Spleen (tissue), 11 donors: ENCODE results near the gene HIC2. TPM values are rescaled to one million over a fixed set of nuclear protein-coding genes. Genes with fewer than 3 reads are reported as not detected.
"Not testable (repeated sequence)": the region's sequence is repeated elsewhere in the genome, so short reads cannot be mapped to it uniquely, and the experiment has no call there.

ENCODE experiments used
- DNase-seq: peaks from one replicate; pipeline ENCODE4 v3.0.0-alpha.2; 2020
- H3K27ac ChIP-seq, 8 donors: fragments of 200-600 bp; sonication (generic) in 7 of 8; 1 replicate in 4 of 8; 2 replicates in 4 of 8; pipeline versions ENCODE4 v1.5.0 to v1.8.0; 2016 to 2021; ENCODE audit warnings: inconsistent platforms in 4 of 8, mild to moderate bottlenecking in 4 of 8, moderate library complexity in 1 of 8
- H3K27me3 ChIP-seq, 7 donors: fragments of 200-600 bp; sonication (generic) in 6 of 7; replicated peaks in 1 of 7; 1 replicate in 4 of 7; 2 replicates in 3 of 7; pipeline versions ENCODE4 v1.5.0 to v1.8.0; 2016 to 2021; ENCODE audit warnings: inconsistent platforms in 3 of 7, mild to moderate bottlenecking in 1 of 7
- H3K36me3 ChIP-seq, 6 donors: fragments of 200-600 bp; sonication (generic) in 5 of 6; 1 replicate in 4 of 6; 2 replicates in 2 of 6; pipeline versions ENCODE4 v1.5.0 to v1.8.0; 2016 to 2021; ENCODE audit warnings: inconsistent platforms in 2 of 6
- H3K4me1 ChIP-seq, 6 donors: fragments of 200-600 bp; sonication (generic) in 5 of 6; 1 replicate in 3 of 6; 2 replicates in 3 of 6; pipeline versions ENCODE4 v1.5.0 to v1.8.0; 2016 to 2021; ENCODE audit warnings: inconsistent platforms in 3 of 6
- H3K4me3 ChIP-seq, 8 donors: fragments of 200-600 bp; sonication (generic) in 7 of 8; 1 replicate in 4 of 8; 2 replicates in 4 of 8; pipeline versions ENCODE4 v1.5.0 to v1.8.0; 2016 to 2021; ENCODE audit warnings: inconsistent platforms in 4 of 8, mild to moderate bottlenecking in 4 of 8, moderate library complexity in 2 of 8
- H3K9me3 ChIP-seq, 8 donors: fragments of 200-600 bp; sonication (generic) in 7 of 8; 1 replicate in 4 of 8; 2 replicates in 4 of 8; pipeline versions ENCODE4 v1.5.0 to v1.8.0; 2016 to 2021; ENCODE audit warnings: inconsistent platforms in 4 of 8
- CTCF ChIP-seq, 11 experiments: fragments of 200-600 bp in 7 of 11; fragments of 450-650 bp in 4 of 11; sonication (generic) in 4 of 11; IDR thresholded peaks in 8 of 11; conservative IDR thresholded peaks in 3 of 11; 1 replicate in 7 of 11; 2 replicates in 4 of 11; pipeline versions ENCODE4 v1.4.0 to v1.8.0; 2016 to 2021; ENCODE audit warnings: antibody characterized with exemption in 11 of 11, inconsistent platforms in 4 of 11, mild to moderate bottlenecking in 1 of 11
- POLR2A ChIP-seq, 3 donors: fragments of 450-650 bp; IDR thresholded peaks; one replicate each; pipeline ENCODE4 v1.5.1; 2017; ENCODE audit warnings: antibody characterized with exemption in 3 of 3, mild to moderate bottlenecking in 1 of 3
- POLR2AphosphoS5 ChIP-seq, 3 donors: sonication (generic); formaldehyde crosslinking; IDR thresholded peaks; one replicate each; pipeline ENCODE4 v1.5.1; 2017; ENCODE audit warnings: antibody characterized with exemption in 3 of 3
- WGBS, 5 donors: extraction: QIAGEN DNeasy Blood & Tissue Kit in 3 of 5; methylation state at CpG; one replicate each; pipeline versions ENCODE4 v1.1.5 to v1.1.7; 2013 to 2018; 5-methylcytosine and 5-hydroxymethylcytosine counted together
- intact Hi-C: fragments of 100-400 bp; cut with DNase I; formaldehyde crosslinking; loops from one replicate; pipeline ENCODE4 v1.15.0; 2023; ENCODE audit warnings: low total_unique reads
- polyA plus RNA-seq, 3 donors: library from polyadenylated mRNA; stranded (reverse); fragments of 200-250 nt; gene quantifications; one replicate each; pipeline ENCODE4 v1.2.1, GENCODE V29; 2013
- total RNA-seq, 7 donors: library from RNA; depleted of rRNA in 3 of 7; stranded (reverse); fragments of >200 nt in 3 of 7; fragmentation: NEBNext Ultra II Directional in 4 of 7; extraction: Animal tissue kit (Norgen Biotek cat#: 25700) in 4 of 7; gene quantifications; one replicate each; pipeline versions ENCODE4 v1.1.0 to v1.2.1, GENCODE V29; 2016 to 2021
- donor health status: healthy with polysubstance abuse.
- donor health status: DM: no; HTN: no; CAD: no; lungs with moderate emphysema.
- donor health status: DM: no; HTN: no; CAD: no.
- donor health status: Bipolar disorder and iron deficiency.
- donor health status: healthy.
- donor health status: DM: no; HTN: no; CAD: no.
- donor health status: DM: yes; HTN: yes; CAD: no.

HIC2 gene
- total and polyA plus RNA-seq, 10 donors, result 0.67 to 7.6 (median 5.4) TPM

GRCh38 chr22:21457023-21457787 is 40.0 kb downstream of the HIC2 start:
- Histone ChIP-seq H3K4me1 (no peaks in the 10 kb centered on the region), H3K36me3 (no peaks in the 10 kb centered on the region), H3K9me3 (no peaks in the 10 kb centered on the region), H3K4me3 (no peak overlapping the region), H3K27me3 (no peaks in the 10 kb centered on the region), H3K27ac (no peak overlapping the region)
- peak; percentile 56 for DNase-seq
- no peak for TF ChIP-seq POLR2AphosphoS5 (IDR thresholded peaks at IDR 0.05)
- TF ChIP-seq CTCF (IDR thresholded peaks at IDR 0.05 in 8 of 11, conservative IDR thresholded peaks at IDR 0.05 in 3 of 11), result no peak
- no peak for TF ChIP-seq POLR2A (IDR thresholded peaks at IDR 0.05)
- WGBS, 5 donors, result 86 to 91% (median 88%) methylated on average over 19 of the region's 19 CpGs
- intact Hi-C loops, result no loop called here

GRCh38 chr22:21462672-21463071 is 45.5 kb downstream of the HIC2 start:
- H3K9me3 ChIP-seq, H3K4me3 ChIP-seq, H3K27ac ChIP-seq, H3K27me3 ChIP-seq, H3K36me3 ChIP-seq, DNase-seq, H3K4me1 ChIP-seq, intact Hi-C loops: not testable (repeated sequence)
- WGBS, 5 donors, result 81 to 100% (median 92%) methylated on average over 1 of the region's 4 CpGs; no CpG with 5 or more reads in 1 of the 5 donors

- H3K36me3 ChIP-seq, H3K27me3 ChIP-seq, DNase-seq, intact Hi-C loops, H3K9me3 ChIP-seq, H3K4me1 ChIP-seq: not testable (repeated sequence)
- H3K4me3 ChIP-seq, result peak within 1 kb of the TSS in 7 of 8 donors; percentile 15 to 62 (median 34)
- WGBS, 5 donors, result 0% methylated on average over 22 of the region's 74 CpGs; no CpG with 5 or more reads in 4 of the 5 donors
- peak within 1 kb of the TSS in 6 of 8 donors; percentile 55 to 86 (median 82) for H3K27ac ChIP-seq
Measured at GRCh38 chr22:21467337-21468193, 50.4 kb downstream of the HIC2 start, which contains the start of gene TMEM191C. TMEM191C (plus strand) TSS chr22:21467387; CDS start chr22:21467460, 73 bp downstream.

GRCh38 chr22:21468194-21469096 is 51.3 kb downstream of the HIC2 start:
- H3K4me1 ChIP-seq, H3K27me3 ChIP-seq, H3K36me3 ChIP-seq, intact Hi-C loops, H3K9me3 ChIP-seq: not testable (repeated sequence)
- 0% methylated on average over 7 to 17 of the region's 60 CpGs; no CpG with 5 or more reads in 1 of the 5 donors for whole genome bisulfite sequencing, 5 donors
- DNase-seq, result peak; percentile 97
- Histone ChIP-seq H3K4me3 (peak overlapping the region in 7 of 8 donors; percentile 15 to 62 (median 34)), H3K27ac (peak overlapping the region in 6 of 8 donors; percentile 55 to 86 (median 82))

- H3K27me3 ChIP-seq, H3K4me1 ChIP-seq, H3K36me3 ChIP-seq, H3K27ac ChIP-seq, intact Hi-C loops, H3K9me3 ChIP-seq: not testable (repeated sequence)
- peak; percentile 81 for DNase-seq
- peak overlapping the region in 1 of 8 donors; percentile 45 for H3K4me3 ChIP-seq
- 9 to 16% (median 13%) methylated on average over 19 to 50 of the region's 87 CpGs; no CpG with 5 or more reads in 2 of the 5 donors for WGBS, 5 donors
Measured at GRCh38 chr22:21469097-21469994, 52.2 kb downstream of the HIC2 start.

- H3K9me3 ChIP-seq, H3K4me3 ChIP-seq, DNase-seq, H3K36me3 ChIP-seq, H3K27me3 ChIP-seq, intact Hi-C loops, H3K27ac ChIP-seq, H3K4me1 ChIP-seq: not testable (repeated sequence)
- no CpG with 5 or more reads among the region's 11 CpGs for WGBS, 5 donors
Measured at GRCh38 chr22:21472984-21473383, 55.8 kb downstream of the HIC2 start.

GRCh38 chr22:21473664-21474063 is 56.5 kb downstream of the HIC2 start:
- H3K9me3 ChIP-seq, H3K4me1 ChIP-seq, H3K27ac ChIP-seq, H3K36me3 ChIP-seq, H3K4me3 ChIP-seq, H3K27me3 ChIP-seq, intact Hi-C loops, DNase-seq: not testable (repeated sequence)
- WGBS, 5 donors, result no CpG with 5 or more reads among the region's 13 CpGs

GRCh38 chr22:21484039-21484438 is 66.9 kb downstream of the HIC2 start:
- WGBS, 5 donors, result 93 to 100% (median 95%) methylated on average over 3 to 11 of the region's 14 CpGs

More at GRCh38 chr22:21484039-21484438, 66.9 kb downstream of the HIC2 start:
- DNase-seq, intact Hi-C loops, H3K27me3 ChIP-seq, H3K27ac ChIP-seq, H3K4me1 ChIP-seq, H3K9me3 ChIP-seq, H3K4me3 ChIP-seq: not testable (repeated sequence)
- peaks cover 0 to 12% (median 0%) of the 10 kb centered on the region in 6 donors for H3K36me3 ChIP-seq
